C4-2B (cell line): ENCODE results near the gene TUBAL3.

Experiments
- H3K27ac ChIP-seq: fragments of 450-650 bp; 2 replicates; pipeline ENCODE4 v1.5.1; 2017
- ZFX ChIP-seq: fragments of 450-650 bp; IDR thresholded peaks from 2 replicates; pipeline ENCODE4 v1.6.1; 2017
- TF ChIP-seq, protein P1 (sequence below): fragments of 450-650 bp; conservative IDR thresholded peaks from 2 replicates; pipeline ENCODE4 v1.5.1; 2017; ENCODE audit warnings: mild to moderate bottlenecking

The TUBAL3 gene

DNA sequence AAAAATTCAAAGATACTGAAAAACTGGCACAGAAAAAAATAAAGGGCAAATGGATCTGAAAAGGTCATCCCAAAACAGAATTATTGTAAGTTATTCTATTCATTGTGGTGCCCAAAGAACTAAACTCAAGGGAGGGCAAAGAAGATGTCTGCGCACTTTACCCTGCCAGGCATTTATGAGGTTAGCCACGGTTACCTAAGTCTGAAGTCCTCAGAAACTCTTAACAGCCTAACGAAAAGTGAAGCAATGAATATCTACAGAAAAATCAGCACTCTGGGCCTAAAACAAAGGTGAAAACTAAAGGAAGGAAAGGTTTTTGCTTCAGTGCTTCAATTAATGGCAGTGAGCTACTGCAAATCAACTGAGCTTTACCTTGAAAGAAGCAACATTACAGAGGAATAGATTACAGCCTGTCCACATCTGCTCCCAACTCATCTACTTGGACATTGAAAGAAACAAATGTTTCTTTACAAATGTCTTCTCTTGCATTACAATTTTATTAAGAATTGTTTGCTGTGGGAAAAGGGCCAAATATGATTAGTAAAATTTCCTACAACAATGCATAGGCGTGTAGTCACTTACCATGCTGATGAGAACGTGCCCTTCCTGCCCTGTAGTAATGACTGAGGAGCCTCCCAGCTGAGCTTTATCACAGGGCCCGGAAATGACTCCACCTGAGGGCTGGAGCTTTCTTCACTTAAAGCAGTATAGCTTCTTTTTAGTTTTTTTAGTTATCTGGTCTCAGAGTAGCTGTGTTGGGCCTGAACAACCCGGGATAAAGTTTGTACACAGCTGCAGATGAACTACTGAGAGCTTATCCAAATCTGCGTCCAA is at the start of gene TUBAL3:
Gene TUBAL3 (minus strand): TSS at position 621 of the 834 bp plus-strand sequence. CDS start 36 bp downstream, at position 585.
- no peak within 1 kb of the TSS for H3K27ac ChIP-seq

DNA sequence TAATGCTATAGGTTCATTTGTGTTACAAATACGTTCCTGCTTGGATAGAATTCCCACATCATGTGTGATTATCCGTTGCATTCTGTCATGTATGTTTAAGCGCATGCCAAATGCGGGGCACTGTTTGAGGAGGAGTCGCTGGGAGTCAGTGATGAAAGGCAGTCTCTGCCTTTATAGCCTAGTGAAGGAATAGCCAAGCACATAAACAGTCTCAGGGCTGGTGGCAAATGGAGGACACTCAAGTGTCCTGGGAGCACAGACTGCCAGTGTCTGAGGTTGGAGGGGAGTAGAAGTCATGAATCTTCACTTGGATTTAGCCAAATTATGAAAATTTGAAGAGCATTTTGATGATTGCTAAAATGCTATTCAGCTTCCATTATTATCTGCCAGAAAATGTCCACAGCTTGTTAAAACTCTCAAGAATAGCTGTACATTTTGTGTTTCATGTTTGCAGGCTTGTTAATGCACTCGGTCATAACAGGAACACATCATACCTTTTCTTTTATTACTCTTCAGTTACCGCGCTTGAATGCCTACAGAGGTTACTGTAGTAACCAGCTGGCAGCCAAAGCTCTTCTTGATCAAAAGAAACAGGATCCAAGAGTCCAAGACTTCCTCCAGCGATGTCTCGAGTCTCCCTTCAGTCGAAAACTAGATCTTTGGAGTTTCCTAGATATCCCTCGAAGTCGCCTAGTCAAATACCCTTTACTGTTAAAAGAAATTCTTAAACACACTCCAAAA is 49.3 kb upstream of the TUBAL3 start:
- TF ChIP-seq ZFX = no peak
- TF ChIP-seq, protein P1, sequence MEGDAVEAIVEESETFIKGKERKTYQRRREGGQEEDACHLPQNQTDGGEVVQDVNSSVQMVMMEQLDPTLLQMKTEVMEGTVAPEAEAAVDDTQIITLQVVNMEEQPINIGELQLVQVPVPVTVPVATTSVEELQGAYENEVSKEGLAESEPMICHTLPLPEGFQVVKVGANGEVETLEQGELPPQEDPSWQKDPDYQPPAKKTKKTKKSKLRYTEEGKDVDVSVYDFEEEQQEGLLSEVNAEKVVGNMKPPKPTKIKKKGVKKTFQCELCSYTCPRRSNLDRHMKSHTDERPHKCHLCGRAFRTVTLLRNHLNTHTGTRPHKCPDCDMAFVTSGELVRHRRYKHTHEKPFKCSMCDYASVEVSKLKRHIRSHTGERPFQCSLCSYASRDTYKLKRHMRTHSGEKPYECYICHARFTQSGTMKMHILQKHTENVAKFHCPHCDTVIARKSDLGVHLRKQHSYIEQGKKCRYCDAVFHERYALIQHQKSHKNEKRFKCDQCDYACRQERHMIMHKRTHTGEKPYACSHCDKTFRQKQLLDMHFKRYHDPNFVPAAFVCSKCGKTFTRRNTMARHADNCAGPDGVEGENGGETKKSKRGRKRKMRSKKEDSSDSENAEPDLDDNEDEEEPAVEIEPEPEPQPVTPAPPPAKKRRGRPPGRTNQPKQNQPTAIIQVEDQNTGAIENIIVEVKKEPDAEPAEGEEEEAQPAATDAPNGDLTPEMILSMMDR = no peak
- no peak overlapping the region for H3K27ac ChIP-seq

More for the DNA sequence above, at the start of gene TUBAL3:
- TF ChIP-seq ZFX = no peak
- TF ChIP-seq, protein P1 = no peak

DNA sequence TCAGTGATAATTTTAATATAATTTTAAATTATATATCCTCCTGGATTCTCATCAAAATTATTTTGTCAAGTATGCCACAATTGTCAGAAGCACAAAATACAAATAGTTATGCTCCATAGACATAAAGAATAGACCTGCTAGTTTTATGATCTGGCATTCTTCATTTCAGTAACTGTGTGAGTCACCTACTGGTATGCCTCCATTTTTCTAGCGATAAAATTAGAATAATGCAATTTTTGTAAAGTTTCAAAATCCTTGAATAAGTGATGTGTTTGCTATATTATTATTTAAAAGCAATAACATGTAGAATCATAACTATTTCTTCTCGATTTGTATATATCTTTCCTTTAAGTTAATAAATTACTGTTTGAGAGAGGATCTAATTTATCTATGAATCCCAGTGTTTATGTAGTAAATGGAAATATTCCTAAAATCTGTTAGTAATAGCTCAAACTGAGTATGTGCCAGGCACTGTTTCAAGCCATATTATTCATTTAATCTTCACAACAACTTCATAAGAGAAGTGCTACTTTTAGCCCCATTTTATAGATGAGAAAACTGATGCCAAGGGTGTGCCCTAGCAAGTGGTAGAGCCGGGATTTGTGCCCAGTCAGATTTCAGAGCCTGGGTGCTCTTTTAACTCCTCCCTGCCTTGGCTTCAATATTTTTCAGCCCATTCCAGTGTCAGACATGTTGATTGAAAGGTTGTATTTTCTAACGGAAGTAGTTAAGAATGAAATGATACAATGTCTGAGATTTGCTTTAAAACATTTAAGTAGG is 46.2 kb upstream of the TUBAL3 start:
- no peak overlapping the region for H3K27ac ChIP-seq
- TF ChIP-seq, protein P1 = no peak
- TF ChIP-seq ZFX = no peak

DNA sequence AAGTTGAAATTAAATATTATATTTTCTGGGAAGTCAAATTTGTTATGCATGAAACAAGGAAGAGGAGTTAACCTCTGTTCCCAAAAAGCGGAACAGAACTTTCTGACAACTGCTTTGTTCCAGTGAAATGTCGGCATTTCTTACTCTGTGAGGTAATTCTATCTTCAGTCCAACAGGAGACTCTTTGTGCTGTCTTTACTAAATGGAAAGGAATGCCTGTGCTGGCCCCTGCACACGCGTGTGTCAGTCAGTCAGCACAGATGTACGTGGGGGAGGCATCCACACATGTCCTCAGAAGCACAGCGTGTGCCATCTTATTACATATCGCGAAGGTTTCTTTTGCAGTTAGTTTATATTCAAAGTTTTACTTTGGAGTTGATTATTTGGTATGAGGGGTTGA is 45.2 kb upstream of the TUBAL3 start:
- TF ChIP-seq, protein P1 = no peak; the same call in 1 of the 2 replicates
- no peak for TF ChIP-seq ZFX
- H3K27ac ChIP-seq = no peak overlapping the region

DNA sequence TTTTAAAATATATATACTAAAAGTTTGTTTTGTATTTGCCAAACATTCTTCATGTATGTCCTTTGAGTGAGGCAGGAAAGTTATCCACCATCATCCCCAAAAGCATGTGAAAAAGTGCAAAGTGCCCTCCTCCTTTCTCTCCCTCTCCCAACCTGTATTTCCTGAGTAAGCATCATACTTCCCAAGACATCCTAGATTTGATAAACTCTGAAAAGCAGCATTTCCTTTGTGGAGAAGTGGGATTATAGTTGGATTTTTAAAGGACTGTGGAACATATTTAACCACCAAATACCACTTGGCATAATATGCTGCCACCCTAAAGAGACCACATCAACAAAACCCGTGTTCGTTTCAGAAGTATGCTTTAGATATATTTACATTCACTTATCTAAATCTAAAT is 44.6 kb upstream of the TUBAL3 start:
- no peak overlapping the region for H3K27ac ChIP-seq
- TF ChIP-seq, protein P1 = no peak
- no peak for TF ChIP-seq ZFX

DNA sequence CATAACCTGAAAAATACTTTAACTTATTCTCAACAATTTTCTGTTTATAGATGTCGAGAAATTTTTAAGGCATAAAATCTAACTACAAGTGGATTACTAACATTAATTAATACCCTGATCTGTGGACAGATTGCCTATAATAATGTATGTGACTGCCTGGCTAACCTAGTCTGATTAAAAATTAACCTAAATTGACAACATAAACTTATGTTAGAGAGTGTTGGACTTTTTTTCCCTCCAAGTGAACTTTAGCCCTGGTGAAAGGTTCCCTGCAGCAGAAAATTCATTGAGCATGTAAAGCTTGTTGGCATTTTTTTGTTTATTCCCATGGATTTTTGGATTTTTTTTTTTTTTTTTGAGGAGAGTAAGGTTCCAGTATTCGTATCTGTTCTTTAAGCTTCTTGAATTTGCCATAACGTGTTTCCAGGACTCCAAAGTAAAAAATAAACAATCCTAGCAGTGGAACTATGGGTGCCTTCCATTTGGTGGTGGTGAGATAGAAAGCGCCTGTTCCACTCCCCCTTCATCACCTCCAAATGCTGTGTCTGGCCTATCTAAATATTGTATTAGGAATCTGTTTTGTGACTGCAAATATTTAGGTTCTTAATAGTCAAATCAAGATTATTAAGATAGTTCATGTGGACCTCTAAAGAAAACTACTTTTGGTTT is 43.8 kb upstream of the TUBAL3 start:
- no peak overlapping the region for H3K27ac ChIP-seq
- TF ChIP-seq, protein P1 = no peak
- no peak for TF ChIP-seq ZFX
